ENCODE results near the gene SRP68.
"Not testable (repeated sequence)": the region's sequence is repeated elsewhere in the genome, so short reads cannot be mapped to it uniquely, and the experiment has no call there.

DNA sequence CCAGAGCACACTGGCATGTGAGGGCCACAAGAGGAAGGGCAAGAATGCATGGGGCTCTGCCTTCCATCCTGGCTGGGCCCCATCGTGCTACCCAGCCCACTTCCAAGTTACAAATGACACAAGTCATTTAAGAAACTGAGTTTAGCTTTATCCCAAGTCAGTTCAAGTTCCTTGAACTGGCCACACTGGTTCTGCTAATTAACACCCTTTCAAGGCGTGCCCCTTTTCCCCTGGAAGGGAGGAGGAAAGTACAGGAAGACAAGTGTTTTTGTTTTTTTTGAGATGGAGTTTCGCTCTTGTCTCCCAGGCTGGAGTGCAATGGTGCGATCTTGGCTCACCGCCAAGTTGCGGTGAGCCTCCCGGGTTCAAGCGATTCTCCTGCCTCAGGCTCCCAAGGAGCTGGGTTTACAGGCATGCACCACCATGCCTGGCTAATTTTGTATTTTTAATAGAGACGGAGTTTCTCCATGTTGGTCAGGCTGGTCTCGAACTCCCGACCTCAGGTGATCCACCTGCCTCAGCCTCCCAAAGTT is 27.8 kb downstream of the SRP68 start:
- not testable (repeated sequence) for TF ChIP-seq CTCF, POLR2A (IDR thresholded peaks at IDR 0.05)
